ENCODE data around the gene TCP11. TPM values are rescaled to one million over a fixed set of nuclear protein-coding genes. Genes with fewer than 3 reads are reported as not detected.

Gene TCP11
- total and polyA plus RNA-seq, 5 experiments from 2014 or later = not detected

DNA sequence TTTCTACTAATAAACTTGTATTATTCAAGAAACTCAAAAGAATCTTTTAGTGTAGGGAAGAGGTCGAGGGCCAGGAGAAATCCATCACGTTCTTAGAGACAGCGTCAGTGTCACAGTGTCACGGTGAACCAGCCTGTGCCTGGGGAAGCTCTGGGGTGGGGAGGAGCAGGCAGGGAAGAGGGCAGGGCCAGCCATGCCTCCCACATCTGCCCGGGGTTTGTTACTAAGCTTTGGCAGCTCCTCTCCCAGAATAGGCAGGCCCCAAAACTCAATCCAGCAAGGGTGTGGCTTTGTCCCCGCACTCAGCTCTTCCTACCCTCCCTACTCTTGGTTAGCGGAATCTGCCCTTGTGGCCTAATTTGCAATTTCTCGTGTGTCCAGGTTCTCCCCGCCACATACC, 72.9 kb downstream of the TCP11 start:
- POLR2A ChIA-PET = no interaction called here
- H3K27me3 Mint-ChIP-seq = no peaks in the 10 kb centered on the region
- no peaks in the 10 kb centered on the region for H3K9me3 Mint-ChIP-seq
- H3K4me1 Mint-ChIP-seq = peaks cover 0 to 3% (median 0%) of the 10 kb centered on the region in 4 donors
- DNase-seq = no peak
- peaks cover 0 to 23% (median 8%) of the 10 kb centered on the region in 3 donors for H3K36me3 Mint-ChIP-seq
- no peak overlapping the region for H3K27ac Mint-ChIP-seq
- no peak for ATAC-seq
- H3K4me3 Mint-ChIP-seq = no peak overlapping the region

Other genes with a start within 250 kb of the TCP11 start
- gene SCUBE3, start 72.6 kb upstream of the TCP11 start, total RNA-seq = under 1 TPM in 1 of 2 experiments, not detected in 1; 0.05 TPM
- gene SCUBE3, start 72.6 kb upstream of the TCP11 start, polyA plus RNA-seq = under 1 TPM; 0.03 to 0.06 (median 0.05) TPM
- gene ZNF76, start 118.4 kb upstream of the TCP11 start, total RNA-seq = 10 to 100 TPM; 94.7 to 96.8 TPM
- 10 to 100 TPM; 22.1 to 35.9 (median 30.7) TPM for gene ZNF76, start 118.4 kb upstream of the TCP11 start, polyA plus RNA-seq
- 100 to 1,000 TPM; 263 to 268 TPM for gene DEF6, start 156.5 kb upstream of the TCP11 start, total RNA-seq
- 100 to 1,000 TPM in 2 of 3 donors, 10 to 100 TPM in 1; 93.7 to 196 (median 136) TPM for gene DEF6, start 156.5 kb upstream of the TCP11 start, polyA plus RNA-seq
- gene PPARD, start 201.2 kb upstream of the TCP11 start, total RNA-seq = 10 to 100 TPM; 48.7 to 50.6 TPM
- 10 to 100 TPM in 1 of 3 donors, 1 to 10 TPM in 2; 1.9 to 14.3 (median 5.5) TPM for gene PPARD, start 201.2 kb upstream of the TCP11 start, polyA plus RNA-seq